Measurements from ENCODE around the gene PROSER3.

DNA sequence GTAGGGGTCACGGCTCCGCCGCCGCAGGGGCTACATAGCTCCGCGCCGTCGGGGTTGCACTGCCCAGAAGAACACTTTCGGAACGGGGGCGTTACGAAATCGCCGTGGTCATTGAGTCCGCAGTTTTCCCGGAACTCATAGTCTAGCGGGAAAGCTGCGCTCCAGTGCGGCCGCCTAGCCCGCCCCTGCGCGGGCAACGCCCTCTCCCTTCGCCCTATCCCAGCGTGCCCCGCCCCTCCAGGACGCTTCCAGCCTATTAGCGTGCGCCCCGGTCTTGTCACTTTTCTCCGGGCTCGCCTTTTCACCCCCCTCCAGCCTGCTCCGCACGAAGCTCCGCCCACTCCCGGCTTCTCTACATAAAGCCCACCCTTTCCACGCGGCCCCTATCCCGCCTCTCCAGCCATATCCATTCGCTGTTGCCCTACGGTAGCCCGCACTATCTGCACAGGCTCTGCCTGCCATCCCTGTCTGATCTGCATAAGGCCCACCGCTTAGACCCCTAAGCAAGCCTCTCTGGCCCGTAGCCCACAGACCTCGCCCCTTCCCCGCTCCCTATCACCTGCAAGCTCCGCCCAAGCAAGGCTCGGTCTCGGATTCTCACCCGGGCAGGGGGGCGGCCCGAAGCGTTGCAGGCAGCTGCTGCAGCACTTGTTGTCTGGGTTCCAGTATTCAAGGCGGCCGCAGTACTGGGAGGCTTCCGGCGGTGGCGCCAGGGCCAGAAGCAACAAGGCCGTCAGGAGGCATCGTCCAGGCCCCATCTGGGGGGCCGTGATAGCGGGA lies 17.4 kb upstream of the PROSER3 start:
- TF ChIP-seq LEF1 (IDR thresholded peaks at IDR 0.05; ENCODE audit: borderline replicate concordance) (no peak), FOXK2 (IDR thresholded peaks at IDR 0.05) (no peak), SUZ12 (IDR thresholded peaks at IDR 0.05) (no peak), FOXM1 (IDR thresholded peaks at IDR 0.05; ENCODE audit: borderline replicate concordance) (no peak), FOXA1 (IDR thresholded peaks at IDR 0.05) (no peak)
